LoVo (cell line): ENCODE data around the gene HTR3D.

Experiments used
- DNase-seq: peaks from one replicate; pipeline ENCODE4 v3.0.0-alpha.2; 2016; ENCODE audit warnings: low spot score

Gene HTR3D

GRCh38 chr3:184031187-184031792 lies at the start of gene HTR3D:
Gene HTR3D (plus strand): TSS chr3:184031742. CDS start chr3:184031742, 0 bp downstream.
- DNase-seq: no peak

DNA sequence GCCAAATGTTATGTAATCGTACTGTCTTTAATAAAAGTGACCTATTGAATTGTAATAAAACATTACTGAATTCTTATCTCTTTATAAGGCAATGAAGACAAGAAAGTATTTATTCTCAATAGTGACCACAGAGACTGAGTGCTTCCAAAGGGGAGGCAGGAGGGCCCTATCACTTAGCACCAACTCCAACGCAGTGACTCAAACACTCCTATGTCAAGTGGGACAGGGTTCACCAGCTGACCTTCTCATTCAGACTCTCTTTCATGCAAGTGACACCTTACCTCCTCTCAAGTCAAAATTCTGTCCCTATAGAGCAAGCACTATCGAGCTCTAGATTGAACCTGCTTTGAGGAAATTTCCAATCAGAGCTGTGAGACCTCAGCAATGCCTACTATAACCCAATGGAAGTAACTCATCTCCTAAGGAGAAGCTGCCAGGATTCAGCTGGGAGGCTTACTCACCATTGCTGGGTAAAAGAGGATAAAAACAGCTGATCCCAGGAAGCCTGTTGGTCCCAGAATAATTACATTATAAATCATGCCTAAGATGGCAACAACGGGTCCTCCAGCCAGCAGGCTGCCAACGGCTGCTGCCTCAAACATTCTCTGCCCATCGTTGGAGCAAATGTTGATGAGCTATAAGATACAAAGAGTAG lies 49.4 kb upstream of the HTR3D start:
- DNase-seq: no peak

DNA sequence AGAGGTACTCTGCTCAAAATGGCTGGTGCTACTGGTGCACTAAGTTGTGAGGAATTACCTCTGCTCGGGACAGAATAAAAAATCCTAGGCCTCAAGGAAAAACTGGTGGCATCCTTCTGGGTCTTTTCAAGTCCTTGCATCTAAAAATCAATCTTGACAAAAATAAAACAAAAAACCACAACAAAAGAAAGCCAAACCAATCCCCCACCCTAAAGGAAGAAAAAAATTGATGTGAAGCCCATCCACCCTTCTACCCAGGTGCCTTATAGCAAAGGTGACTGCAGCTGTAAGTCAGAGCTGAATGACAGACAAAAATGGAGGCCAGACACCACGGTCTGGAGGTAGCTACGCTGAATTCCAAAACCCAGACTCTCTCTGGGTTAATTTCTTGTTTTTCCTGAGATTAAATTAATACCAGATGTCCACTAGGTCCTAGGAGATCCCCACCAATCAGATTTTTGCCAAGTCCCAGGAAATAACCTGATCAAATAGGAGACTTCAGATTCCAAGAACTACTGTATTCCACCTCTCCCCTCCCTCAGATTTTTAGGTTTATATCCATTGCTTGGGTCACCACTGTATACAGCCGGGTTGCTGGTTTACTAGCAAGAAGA lies 47.3 kb upstream of the HTR3D start:
- DNase-seq: no peak

DNA sequence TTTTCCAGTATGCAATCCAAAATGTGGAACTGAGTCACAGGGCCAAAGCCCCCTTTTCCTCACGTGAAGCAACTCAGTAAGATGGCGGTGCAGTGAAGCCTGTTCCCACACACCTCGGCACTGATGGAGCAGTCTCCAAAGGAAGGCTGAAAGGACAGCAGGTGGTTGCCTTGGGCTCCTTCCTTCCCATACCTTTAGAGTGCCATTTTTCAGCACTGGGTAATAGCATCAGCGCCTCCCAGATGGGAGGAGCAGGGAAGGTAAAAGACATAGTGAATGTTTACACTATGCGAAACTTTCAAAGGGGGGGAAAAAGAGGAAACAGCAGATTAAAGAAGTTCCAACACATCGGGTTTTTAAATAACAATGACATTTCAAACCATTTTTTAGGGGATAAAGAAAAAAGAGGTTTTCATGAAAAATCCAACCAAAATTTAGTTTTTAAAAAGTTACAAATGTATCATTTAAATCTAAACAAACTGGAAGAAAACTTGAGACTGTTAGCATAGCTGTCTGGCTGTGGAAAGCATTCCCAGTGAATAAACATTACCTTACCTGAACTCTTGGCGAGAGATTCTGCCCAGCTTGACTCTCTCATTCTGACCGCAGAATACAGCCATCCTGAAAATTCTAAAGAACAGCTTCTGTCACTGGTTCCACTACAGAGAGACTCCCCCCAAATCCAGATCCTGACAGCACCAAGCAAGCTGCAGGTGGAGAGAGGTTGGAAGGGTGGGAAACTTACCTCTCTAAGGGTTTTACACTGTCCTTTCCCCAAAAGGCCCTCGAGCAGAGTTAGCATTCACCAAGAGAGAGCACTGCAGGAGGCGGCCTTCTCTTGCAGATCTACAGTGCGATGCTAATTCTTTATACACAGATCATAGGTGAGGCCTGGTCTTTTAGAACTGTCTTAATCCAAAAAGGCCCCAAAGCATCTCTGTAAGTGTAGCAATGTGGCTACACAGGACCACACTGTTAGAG lies 46.5 kb upstream of the HTR3D start:
- no peak for DNase-seq

DNA sequence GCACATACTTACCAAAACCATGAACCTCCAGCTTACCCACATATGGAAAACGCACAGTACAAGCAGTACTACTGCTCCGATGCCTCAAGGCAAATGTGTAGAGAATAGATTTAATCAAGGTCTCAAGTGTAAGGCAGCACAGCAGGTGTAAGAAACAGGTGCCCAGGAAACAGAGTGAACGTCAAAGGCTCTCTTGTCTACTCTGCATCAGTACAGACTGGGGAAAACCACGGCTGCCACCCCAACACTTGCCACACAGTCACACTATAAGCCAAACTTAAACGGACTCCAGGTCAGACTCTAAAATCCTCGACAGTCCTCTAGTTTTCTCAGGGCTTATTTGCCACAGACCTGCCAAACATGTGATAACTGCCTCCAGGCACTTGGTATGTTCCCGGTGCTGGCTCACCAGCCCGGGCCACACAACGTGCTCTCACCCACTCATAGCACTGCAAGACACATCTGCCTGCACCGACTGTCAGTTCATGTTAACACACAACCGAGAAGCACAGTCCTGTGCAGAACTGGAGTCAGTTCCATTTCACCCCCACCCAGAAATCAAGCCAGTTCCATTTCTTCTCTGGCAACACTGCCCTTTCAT lies 44.4 kb upstream of the HTR3D start:
- no peak for DNase-seq

DNA sequence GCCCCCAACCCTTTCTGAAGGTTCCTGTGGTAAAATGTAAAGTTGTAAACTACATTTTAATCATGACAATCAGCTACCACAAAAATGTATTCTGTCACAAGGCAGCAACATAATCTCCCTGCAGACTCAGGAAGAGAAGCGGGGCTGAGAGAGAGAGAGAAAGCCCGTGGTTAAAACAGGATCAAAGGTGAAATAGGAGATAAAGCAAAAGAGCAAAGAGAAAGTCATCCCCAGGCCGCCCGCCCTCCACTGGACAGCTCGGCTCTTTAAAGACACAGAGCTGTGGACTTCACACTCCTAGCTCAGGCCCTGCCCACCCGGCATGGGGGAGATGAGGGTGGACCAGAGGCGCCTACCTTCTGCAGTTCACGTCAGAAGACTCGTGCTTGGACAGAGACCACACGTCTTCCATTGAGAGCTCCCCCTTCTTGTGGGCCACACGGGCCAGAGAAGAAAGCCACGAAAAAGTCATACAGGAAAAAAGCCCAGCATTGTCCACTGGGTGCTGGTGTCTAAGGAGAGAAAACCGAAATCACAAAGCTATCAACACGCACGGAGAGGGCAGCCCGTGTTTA lies 43.2 kb upstream of the HTR3D start:
- DNase-seq: no peak

GRCh38 chr3:183991403-183991802 lies 40.1 kb upstream of the HTR3D start:
- no peak for DNase-seq

- DNase-seq: no peak
Measured at GRCh38 chr3:184001761-184002160, 29.8 kb upstream of the HTR3D start.

- no peak for DNase-seq
Measured at GRCh38 chr3:184002469-184002868, 29.1 kb upstream of the HTR3D start.

DNA sequence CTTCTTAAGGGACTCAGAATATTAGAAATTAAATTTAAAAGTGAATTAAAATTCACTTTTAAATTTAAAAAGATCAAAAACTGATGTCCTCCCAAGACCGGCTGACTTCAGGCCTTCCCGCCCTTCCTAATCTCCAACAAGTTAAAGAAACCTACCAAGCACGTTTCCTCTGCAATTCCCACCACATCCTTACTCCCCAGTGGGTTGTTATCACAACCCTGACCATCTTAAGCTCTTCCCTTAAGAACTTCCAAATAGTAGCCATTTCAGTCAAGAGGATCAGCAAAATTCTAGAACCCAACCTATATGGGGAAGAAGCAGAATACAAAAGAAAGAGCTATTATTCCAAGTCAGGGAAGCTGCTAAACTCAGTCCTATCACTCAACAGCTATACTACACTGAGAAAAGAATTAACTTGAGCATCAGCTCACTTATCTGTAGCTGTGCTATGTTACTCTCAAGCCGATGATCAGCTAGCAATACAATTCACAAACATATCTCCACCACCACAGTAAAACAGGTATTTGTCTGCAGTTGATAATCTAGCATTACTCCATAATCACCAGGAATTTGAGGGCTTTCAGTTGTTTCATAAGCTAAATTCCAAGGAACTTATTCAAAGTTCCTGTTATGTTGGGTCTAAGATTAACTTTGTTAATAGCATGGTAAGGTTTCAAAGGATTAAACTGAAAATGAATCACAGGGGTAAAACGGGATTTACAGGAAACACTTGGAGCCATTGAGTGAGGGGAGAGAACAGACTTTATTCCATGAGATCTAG lies 28.2 kb upstream of the HTR3D start:
- no peak for DNase-seq

DNA sequence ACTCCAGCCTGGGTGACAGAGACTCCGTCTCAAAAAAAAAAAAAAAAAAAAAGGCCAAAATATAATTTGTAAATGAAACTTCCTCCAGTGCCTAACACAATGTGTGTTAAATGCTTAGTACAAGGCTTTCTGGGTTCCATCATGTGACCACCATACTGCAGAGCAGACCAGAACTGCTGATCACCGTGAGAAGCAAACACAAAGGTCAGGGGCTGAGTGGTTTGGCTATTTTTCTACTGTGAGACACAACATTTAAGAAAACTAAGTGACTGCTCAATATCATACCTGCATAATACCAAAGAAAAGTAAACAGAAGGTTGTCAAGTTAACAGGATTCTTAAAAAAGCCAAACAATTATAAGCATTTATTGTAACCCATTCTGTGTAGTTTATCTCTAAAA lies 27.1 kb upstream of the HTR3D start:
- DNase-seq: no peak

DNA sequence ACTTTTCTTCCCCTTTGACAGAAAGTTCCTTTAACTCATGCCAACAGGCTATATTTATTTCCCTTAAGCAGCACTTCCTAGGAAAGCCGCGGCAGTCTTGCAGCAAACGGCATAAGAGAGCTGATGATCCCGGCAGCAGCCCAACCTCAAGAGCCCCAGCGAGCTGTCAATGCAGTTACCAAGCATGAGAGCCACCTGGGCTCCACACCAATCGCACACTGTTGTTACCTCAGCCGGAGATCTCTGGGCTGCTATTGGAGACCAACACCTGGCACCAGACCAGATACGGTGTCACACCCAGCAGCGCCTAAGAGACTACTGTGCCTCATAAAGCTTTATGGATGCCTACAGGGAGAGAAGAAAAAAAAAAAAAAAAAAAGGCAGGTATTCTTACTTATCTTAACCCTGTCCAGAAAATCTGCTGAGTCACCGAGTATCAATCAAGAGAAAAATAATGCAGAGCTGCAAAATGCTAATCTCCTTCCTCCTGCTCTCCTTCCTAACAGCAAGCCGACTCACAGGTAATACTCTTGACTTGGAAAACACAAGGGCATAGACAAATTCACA lies 25.5 kb upstream of the HTR3D start:
- DNase-seq: peak; percentile 97

DNA sequence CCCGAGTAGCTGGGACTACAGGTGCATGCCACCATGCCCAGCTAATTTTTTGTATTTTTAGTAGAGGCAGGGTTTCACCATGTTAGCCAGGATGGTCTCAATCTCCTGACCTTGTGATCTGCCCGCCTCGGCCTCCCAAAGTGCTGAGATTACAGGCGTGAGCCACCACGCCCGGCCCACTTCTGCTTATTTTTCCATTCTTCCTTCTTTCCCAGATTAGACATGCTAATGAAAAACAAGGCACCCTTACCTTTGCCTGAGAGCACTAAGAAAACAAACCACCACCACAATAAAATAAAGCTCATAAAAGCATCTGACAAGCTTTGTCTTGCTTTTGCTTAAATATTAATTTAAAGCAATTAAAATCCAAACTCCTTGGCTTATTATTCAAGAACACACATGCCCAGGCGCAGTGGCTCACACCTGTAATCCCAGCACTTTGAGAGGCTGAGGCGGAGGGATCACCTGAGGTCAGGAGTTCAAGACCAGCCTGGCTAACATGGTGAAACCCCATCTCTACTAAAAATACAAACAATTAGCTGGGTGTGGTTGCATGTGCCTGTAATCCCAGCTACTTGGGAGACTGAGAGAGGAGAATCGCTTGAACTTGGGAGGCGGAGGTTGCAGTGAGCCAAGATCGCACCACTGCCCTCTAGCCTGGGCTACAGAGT lies 24.3 kb upstream of the HTR3D start:
- DNase-seq: peak; percentile 22

DNA sequence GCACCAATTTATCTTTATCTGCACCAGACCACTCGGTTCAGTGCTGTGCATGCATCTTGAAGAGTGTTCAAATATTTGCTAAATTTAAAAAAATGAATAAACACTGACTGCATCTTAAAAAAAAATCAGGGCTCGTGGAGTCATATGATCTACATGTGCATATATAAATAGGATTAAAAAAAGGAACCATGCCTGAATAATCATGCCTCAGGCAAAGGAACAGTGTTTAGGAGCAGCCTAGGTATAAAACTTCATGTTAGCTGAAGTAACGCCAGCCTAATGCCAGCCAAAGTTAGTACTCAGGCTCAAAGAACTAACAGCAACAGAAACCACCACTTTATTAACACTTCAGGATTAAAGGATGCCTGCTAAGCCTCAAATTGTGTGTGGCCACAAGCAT lies 23.4 kb upstream of the HTR3D start:
- DNase-seq: no peak

DNA sequence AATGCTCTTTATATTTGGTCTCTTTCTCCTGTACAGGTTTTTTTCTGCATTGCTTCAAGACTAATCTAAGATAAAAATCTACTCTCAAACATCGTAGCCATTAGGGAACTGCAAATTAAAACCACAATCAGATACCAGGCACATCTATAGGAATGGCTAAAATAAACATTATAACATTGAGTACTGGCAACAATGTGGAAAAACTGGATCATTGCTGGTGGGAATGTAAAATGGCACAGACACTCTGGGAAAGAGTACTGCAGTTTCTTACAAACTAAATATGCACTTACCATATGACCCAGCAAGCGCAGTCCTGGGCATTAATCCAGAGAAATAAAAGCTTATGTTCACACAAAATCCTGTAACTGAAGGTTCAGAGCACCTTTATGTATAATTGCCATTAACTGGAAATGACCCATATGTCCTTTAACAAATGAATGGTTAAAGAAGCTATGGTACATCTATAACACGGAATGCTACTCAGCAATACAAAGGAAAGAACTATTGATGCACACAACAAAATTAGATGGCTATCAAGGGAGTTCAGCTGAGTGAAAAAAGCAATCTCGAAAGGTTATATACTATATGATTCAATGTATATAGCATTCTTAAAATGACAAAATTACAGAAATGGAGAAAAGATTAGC lies 20.2 kb upstream of the HTR3D start:
- DNase-seq: no peak

GRCh38 chr3:184011937-184012889 lies 19.3 kb upstream of the HTR3D start:
- DNase-seq: no peak

DNA sequence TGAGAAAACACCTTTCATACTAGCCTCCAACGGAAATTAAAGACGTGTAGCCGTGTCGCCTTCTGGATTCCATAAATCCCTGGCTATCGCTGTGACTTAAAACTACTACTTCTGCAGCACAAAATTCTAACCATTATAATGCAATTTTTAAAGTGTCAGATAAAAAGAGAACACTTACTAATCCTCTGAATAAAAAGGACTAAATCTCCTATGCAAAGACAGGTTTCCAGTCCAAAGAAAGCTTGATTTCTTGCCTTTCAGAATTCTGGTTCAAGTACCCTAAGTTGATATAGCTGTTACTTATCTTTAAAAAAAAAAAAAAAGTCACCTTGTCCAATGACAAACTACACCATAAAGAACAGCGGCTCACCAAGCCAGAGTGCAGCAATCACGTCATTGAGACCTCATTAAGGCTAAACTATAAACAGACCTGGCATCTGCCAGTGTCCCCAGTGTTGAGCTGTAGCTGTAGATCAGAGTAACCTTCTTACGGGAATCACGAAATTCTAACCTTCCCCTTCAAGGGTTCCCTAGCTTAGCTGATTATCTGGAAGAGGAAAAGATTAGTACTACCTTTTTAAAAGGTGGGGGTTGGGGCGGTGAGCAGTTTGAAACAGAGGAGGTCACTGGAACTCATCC lies 16.0 kb upstream of the HTR3D start:
- DNase-seq: no peak

DNA sequence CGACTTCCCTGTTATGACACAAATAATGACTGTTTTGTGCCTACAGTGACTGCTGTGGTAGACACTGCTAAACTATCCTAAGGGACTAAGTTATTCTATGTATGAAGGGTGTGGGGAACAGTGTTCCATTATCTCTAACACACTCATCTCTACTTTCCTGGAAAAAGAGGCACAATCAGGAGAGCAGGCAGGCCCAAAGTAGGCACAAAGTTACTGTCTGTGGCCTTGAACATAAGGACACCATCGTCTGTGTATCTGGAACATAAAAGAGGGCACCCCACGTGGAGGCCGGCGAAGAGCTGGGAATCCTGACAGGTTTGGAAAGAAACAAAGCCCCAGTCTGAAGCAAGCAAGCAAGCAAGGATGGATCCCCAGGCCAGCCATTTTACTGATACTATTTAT lies 15.4 kb upstream of the HTR3D start:
- DNase-seq: no peak
